Glutamatergic neuron (in vitro differentiated cells): Measurements from ENCODE around the gene SLA2. TPM values are rescaled to one million over a fixed set of nuclear protein-coding genes. Genes with fewer than 3 reads are reported as not detected.

ENCODE experiments used
- DNase-seq: peaks from one replicate; pipeline ENCODE4 v3.0.0; 2022
- H3K27ac Mint-ChIP-seq: one replicate; pipeline ENCODE4 v1.8.0; 2020; ENCODE audit warnings: mild to moderate bottlenecking, mixed read lengths, inconsistent platforms; ENCODE audit not compliant: unreplicated experiment
- H3K27me3 Mint-ChIP-seq: one replicate; pipeline ENCODE4 v1.8.0; 2020; ENCODE audit warnings: mild to moderate bottlenecking, moderate library complexity, mixed read lengths, inconsistent platforms; ENCODE audit not compliant: unreplicated experiment
- H3K36me3 Mint-ChIP-seq: one replicate; pipeline ENCODE4 v1.8.0; 2020; ENCODE audit warnings: mild to moderate bottlenecking, mixed read lengths, inconsistent platforms; ENCODE audit not compliant: unreplicated experiment
- H3K4me1 Mint-ChIP-seq: one replicate; pipeline ENCODE4 v1.8.0; 2020; ENCODE audit warnings: mild to moderate bottlenecking, low read depth, mixed read lengths, inconsistent platforms; ENCODE audit not compliant: unreplicated experiment
- H3K4me3 Mint-ChIP-seq: one replicate; pipeline ENCODE4 v1.8.0; 2020; ENCODE audit warnings: mild to moderate bottlenecking, mixed read lengths, inconsistent platforms; ENCODE audit not compliant: unreplicated experiment
- H3K9me3 Mint-ChIP-seq: one replicate; pipeline ENCODE4 v1.8.0; 2020; ENCODE audit warnings: mild to moderate bottlenecking, moderate library complexity, mixed read lengths, inconsistent platforms; ENCODE audit not compliant: unreplicated experiment
- total RNA-seq: library from RNA; stranded (reverse); fragmentation: NEBNext Ultra II Directional; extraction: Animal tissue kit (Norgen Biotek cat#: 25700); gene quantifications from one replicate; pipeline ENCODE4 v1.2.1, GENCODE V29; 2021; ENCODE audit not compliant: unreplicated experiment
- TF ChIP-seq, protein P1 (sequence below): fragments of 200-600 bp; sonication (generic); IDR thresholded peaks from one replicate; pipeline ENCODE4 v1.5.0; 2021; ENCODE audit not compliant: partially characterized antibody, unreplicated experiment

SLA2 gene
- total RNA-seq, 1 donor from 2014 or later, result not detected

DNA sequence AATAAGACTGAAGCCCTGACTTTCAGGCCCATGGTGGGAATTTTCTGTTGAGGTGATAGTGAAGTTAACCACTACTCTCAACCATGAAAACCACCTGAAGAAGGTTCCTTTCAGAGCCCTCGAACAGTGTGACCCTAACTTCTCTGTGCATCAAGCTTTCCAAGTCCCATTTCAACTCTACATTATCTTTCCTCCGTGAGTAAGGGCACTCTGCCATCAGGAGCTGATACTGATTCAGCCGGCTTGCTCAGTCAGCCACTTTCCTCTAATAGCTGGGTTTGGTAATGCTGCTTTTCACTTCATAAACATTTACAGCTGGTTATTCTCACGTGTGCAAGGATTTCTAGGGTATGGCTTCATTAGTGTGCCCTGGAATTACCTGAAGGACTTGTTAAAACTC lies 10.7 kb upstream of the SLA2 start:
- DNase-seq, result no peak
- Mint-ChIP-seq H3K27ac (no peak overlapping the region), H3K4me1 (no peaks in the 10 kb centered on the region), H3K27me3 (no peaks in the 10 kb centered on the region), H3K4me3 (no peak overlapping the region), H3K9me3 (no peaks in the 10 kb centered on the region), H3K36me3 (no peaks in the 10 kb centered on the region)
- TF ChIP-seq, protein P1, sequence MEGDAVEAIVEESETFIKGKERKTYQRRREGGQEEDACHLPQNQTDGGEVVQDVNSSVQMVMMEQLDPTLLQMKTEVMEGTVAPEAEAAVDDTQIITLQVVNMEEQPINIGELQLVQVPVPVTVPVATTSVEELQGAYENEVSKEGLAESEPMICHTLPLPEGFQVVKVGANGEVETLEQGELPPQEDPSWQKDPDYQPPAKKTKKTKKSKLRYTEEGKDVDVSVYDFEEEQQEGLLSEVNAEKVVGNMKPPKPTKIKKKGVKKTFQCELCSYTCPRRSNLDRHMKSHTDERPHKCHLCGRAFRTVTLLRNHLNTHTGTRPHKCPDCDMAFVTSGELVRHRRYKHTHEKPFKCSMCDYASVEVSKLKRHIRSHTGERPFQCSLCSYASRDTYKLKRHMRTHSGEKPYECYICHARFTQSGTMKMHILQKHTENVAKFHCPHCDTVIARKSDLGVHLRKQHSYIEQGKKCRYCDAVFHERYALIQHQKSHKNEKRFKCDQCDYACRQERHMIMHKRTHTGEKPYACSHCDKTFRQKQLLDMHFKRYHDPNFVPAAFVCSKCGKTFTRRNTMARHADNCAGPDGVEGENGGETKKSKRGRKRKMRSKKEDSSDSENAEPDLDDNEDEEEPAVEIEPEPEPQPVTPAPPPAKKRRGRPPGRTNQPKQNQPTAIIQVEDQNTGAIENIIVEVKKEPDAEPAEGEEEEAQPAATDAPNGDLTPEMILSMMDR, result no peak

DNA sequence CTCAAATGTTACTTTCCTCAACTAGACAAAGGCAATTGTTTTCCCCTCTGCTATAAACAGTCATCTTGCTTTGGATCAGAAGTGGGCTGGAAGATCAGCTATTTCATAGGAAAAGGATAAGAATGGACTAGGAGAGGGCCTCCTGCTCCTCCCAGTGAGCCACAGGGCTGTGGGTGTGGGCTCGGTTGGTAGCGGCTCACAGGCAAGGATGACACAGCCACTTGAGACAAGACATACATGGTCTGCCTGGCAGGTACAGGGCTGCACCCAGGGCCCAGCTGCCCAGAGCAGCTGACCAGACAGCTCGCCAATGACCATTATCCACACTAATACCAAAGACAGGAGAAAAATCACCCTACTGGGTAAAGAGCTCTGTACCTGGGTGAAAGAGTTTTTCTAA lies 9.0 kb upstream of the SLA2 start:
- H3K27me3 Mint-ChIP-seq, result no peaks in the 10 kb centered on the region

DNA sequence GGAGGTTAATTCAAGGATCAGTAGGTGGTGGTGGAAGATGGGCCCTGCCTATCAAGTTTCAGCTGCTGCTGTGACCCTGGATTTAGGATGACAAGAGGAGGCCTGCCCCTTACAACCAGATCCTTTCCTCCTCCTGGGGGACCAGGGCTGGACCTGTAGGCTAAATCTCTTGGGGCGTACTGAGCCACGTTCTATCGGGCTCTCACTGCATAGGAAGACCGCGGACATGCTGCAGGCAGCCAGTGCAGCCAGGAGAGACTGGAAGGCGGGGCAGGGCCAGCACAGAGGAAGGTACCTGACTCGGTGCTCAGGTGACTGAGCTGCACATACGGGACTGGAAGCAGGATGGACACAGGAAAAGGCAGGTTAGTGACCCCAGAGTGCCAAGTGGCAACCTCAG lies 8.5 kb upstream of the SLA2 start:
- DNase-seq, result no peak
- H3K27me3 Mint-ChIP-seq, result no peaks in the 10 kb centered on the region
- TF ChIP-seq, protein P1, result no peak
- no peaks in the 10 kb centered on the region for H3K9me3 Mint-ChIP-seq
- H3K36me3 Mint-ChIP-seq, result no peaks in the 10 kb centered on the region
- no peaks in the 10 kb centered on the region for H3K4me1 Mint-ChIP-seq
- H3K4me3 Mint-ChIP-seq, result no peak overlapping the region
- no peak overlapping the region for H3K27ac Mint-ChIP-seq

More for the DNA sequence above, 9.0 kb upstream of the SLA2 start:
- TF ChIP-seq, protein P1, result no peak
- no peaks in the 10 kb centered on the region for H3K9me3 Mint-ChIP-seq
- no peak for DNase-seq
- H3K4me3 Mint-ChIP-seq, result no peak overlapping the region
- H3K4me1 Mint-ChIP-seq, result no peaks in the 10 kb centered on the region
- no peaks in the 10 kb centered on the region for H3K36me3 Mint-ChIP-seq
- no peak overlapping the region for H3K27ac Mint-ChIP-seq

DNA sequence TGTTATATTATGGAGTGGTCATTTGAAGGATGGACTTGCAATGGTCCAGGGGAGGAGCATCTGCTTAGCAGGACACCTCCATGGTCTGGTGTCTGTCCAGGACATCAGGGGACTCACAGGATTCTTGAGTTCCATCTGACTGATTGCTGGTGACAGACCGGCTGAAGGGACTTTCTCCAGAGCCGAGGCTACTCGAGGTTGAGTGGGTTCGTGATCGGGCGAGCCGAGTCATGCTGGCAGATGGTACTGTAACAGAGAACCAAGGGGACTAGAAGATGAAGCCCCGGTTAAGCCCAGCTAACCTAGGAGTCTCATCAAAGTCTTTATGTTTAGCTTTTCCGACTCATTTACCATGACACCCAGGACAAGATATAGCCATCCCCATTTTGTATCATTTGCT lies 7.5 kb upstream of the SLA2 start:
- H3K27ac Mint-ChIP-seq, result no peak overlapping the region
- H3K4me1 Mint-ChIP-seq, result no peaks in the 10 kb centered on the region
- DNase-seq, result no peak
- H3K9me3 Mint-ChIP-seq, result no peaks in the 10 kb centered on the region
- no peak overlapping the region for H3K4me3 Mint-ChIP-seq
- H3K27me3 Mint-ChIP-seq, result no peaks in the 10 kb centered on the region
- TF ChIP-seq, protein P1, result no peak
- H3K36me3 Mint-ChIP-seq, result no peaks in the 10 kb centered on the region

DNA sequence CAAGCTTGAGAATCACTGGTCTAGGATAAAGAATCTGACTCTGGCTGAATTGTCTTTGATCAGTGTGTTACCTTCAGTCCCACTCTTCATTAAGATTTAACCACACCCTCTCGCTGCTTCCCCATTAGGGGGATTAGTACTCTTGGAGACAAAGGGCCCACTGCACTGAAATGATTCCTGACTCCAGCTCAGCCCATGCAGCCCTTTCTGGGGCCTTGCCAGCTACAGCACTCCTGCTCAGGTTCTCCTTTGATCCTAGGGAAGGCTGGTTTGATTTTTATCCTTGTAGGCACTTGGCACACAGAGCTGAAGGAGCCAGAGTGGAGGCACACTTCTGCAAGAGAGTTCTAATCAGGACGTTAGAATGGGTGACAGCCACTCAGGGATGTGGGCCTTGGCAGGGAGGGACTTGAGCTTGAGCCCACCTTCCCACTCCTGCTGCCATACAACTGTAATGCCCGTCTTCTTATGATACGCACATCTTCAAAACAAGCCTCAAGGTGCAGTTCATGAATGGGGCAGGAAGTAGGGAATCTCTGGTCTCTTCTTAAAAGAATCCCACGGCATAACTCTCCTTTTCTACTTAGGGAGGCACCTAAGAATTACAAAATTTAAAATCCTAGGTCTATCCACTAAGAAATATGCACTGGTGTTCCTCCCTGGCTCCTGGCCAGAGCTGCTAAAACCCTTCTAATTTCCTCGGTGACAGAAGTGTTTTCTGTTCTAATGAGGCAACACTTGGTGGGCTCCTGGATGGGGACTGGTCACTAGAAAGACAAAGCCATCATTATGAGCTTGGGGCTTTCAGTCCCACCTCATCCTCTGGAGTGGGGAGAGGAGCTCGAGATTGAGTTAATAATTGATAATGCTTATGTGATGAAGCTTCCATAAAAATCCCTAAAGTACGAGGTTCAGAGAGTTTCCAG lies 1.5 kb upstream of the SLA2 start:
- Mint-ChIP-seq H3K9me3 (no peaks in the 10 kb centered on the region), H3K36me3 (no peaks in the 10 kb centered on the region), H3K4me1 (no peaks in the 10 kb centered on the region), H3K27me3 (no peaks in the 10 kb centered on the region), H3K4me3 (no peak overlapping the region), H3K27ac (no peak overlapping the region)
- TF ChIP-seq, protein P1, result no peak
- DNase-seq, result no peak
